Mesendoderm (in vitro differentiated cells): Measurements from ENCODE around the gene AKIRIN1.
A peak's percentile ranks its signal among the peaks of the same experiment; 100 is the strongest.
"Not testable (repeated sequence)": the region's sequence is repeated elsewhere in the genome, so short reads cannot be mapped to it uniquely, and the experiment has no call there.

Experiments used
- DNase-seq: peaks from one replicate; pipeline ENCODE4 v3.0.0; 2013
- H2AK5ac ChIP-seq: 2 replicates; pipeline ENCODE4 v1.6.1; 2013; ENCODE audit warnings: low read length, inconsistent platforms
- H2BK120ac ChIP-seq: 2 replicates; pipeline ENCODE4 v1.6.1; 2013; ENCODE audit warnings: low read depth, mild to moderate bottlenecking, low read length, moderate library complexity, mixed read lengths
- H2BK15ac ChIP-seq: replicated peaks from 2 replicates; pipeline ENCODE4 v1.6.1; 2013; ENCODE audit warnings: low read depth, mild to moderate bottlenecking, moderate library complexity
- H2BK5ac ChIP-seq: 2 replicates; pipeline ENCODE4 v1.6.1; 2013; ENCODE audit warnings: low read length, inconsistent platforms
- H3K18ac ChIP-seq: 2 replicates; pipeline ENCODE4 v1.6.1; 2013; ENCODE audit warnings: mild to moderate bottlenecking, low read length, mixed read lengths
- H3K23ac ChIP-seq: one replicate; pipeline ENCODE4 v1.6.1; 2013; ENCODE audit warnings: low read length
- H3K27ac ChIP-seq: 2 replicates; pipeline ENCODE4 v1.5.1; 2013; ENCODE audit warnings: low read depth, mild to moderate bottlenecking, inconsistent platforms, low read length, moderate library complexity
- H3K27me3 ChIP-seq: 2 replicates; pipeline ENCODE4 v1.6.1; 2013; ENCODE audit warnings: low read length, control low read depth, mild to moderate bottlenecking, inconsistent platforms; ENCODE audit not compliant: insufficient read depth, poor library complexity
- H3K36me3 ChIP-seq: 2 replicates; pipeline ENCODE4 v1.6.1; 2013; ENCODE audit warnings: low read length, inconsistent platforms; ENCODE audit not compliant: control insufficient read depth, insufficient read depth
- H3K4ac ChIP-seq: one replicate; pipeline ENCODE4 v1.6.1; 2013; ENCODE audit warnings: low read depth, mild to moderate bottlenecking, low read length, moderate library complexity
- H3K4me1 ChIP-seq: 2 replicates; pipeline ENCODE4 v1.6.1; 2013; ENCODE audit warnings: low read depth, low read length, inconsistent platforms; ENCODE audit not compliant: control insufficient read depth
- H3K4me2 ChIP-seq: 2 replicates; pipeline ENCODE4 v1.6.1; 2013; ENCODE audit warnings: low read length
- H3K4me3 ChIP-seq: 2 replicates; pipeline ENCODE4 v1.5.1; 2013; ENCODE audit warnings: mild to moderate bottlenecking, low read length
- H3K56ac ChIP-seq: one replicate; pipeline ENCODE4 v1.6.1; 2013; ENCODE audit warnings: low read length
- H3K79me1 ChIP-seq: 2 replicates; pipeline ENCODE4 v1.6.1; 2013; ENCODE audit warnings: low read length, inconsistent platforms
- H3K79me2 ChIP-seq: 2 replicates; pipeline ENCODE4 v1.6.1; 2013; ENCODE audit warnings: mild to moderate bottlenecking, low read length; ENCODE audit not compliant: control insufficient read depth, insufficient read depth
- H3K9ac ChIP-seq: 2 replicates; pipeline ENCODE4 v1.6.1; 2013; ENCODE audit warnings: low read length, inconsistent platforms
- H4K5ac ChIP-seq: one replicate; pipeline ENCODE4 v1.6.1; 2013; ENCODE audit warnings: low read length
- H4K8ac ChIP-seq: one replicate; pipeline ENCODE4 v1.6.1; 2013; ENCODE audit warnings: low read depth, mild to moderate bottlenecking, control low read depth, low read length, moderate library complexity
- WGBS: extraction: QIAGEN DNeasy Blood & Tissue Kit; methylation state at CpG from one replicate; pipeline ENCODE4 v1.1.7; 2013; ENCODE audit warnings: low lambda C conversion rate, missing lambda C conversion rate; ENCODE audit not compliant: insufficient coverage; ENCODE audit errors: extremely low coverage; 5-methylcytosine and 5-hydroxymethylcytosine counted together

The AKIRIN1 gene

GRCh38 chr1:39047374-39048229 lies 56.5 kb downstream of the AKIRIN1 start:
- no peak overlapping the region for H3K9ac ChIP-seq
- no peak overlapping the region for H4K5ac ChIP-seq
- H3K4me3 ChIP-seq, result no peak overlapping the region
- no peak overlapping the region for H2AK5ac ChIP-seq
- H3K27ac ChIP-seq, result peak overlapping the region; percentile 22
- no peak overlapping the region for H2BK5ac ChIP-seq
- H3K79me1 ChIP-seq, result no peaks in the 10 kb centered on the region
- H3K4me1 ChIP-seq, result no peaks in the 10 kb centered on the region
- no peak overlapping the region for H3K23ac ChIP-seq
- no CpG with 5 or more reads among the region's 12 CpGs for whole genome bisulfite sequencing
- no peaks in the 10 kb centered on the region for H3K27me3 ChIP-seq
- no peak overlapping the region for H3K4me2 ChIP-seq
- no peak overlapping the region for H2BK120ac ChIP-seq
- peak; percentile 86 for DNase-seq
- H3K36me3 ChIP-seq, result no peaks in the 10 kb centered on the region
- no peak overlapping the region for H3K4ac ChIP-seq
- H4K8ac ChIP-seq, result no peak overlapping the region
- no peak overlapping the region for H2BK15ac ChIP-seq
- H3K18ac ChIP-seq, result no peak overlapping the region
- H3K56ac ChIP-seq, result no peak overlapping the region
- no peaks in the 10 kb centered on the region for H3K79me2 ChIP-seq

GRCh38 chr1:39048745-39049370 lies 57.8 kb downstream of the AKIRIN1 start:
- H2BK15ac ChIP-seq, result no peak overlapping the region
- H3K79me2 ChIP-seq, result no peaks in the 10 kb centered on the region
- no peak overlapping the region for H3K18ac ChIP-seq
- no peak overlapping the region for H3K56ac ChIP-seq
- H3K27ac ChIP-seq, result no peak overlapping the region
- H3K36me3 ChIP-seq, result no peaks in the 10 kb centered on the region
- no peak overlapping the region for H4K5ac ChIP-seq
- no peak overlapping the region for H3K4me3 ChIP-seq
- H2BK120ac ChIP-seq, result no peak overlapping the region
- no peak overlapping the region for H4K8ac ChIP-seq
- no peak overlapping the region for H3K4me2 ChIP-seq
- no peak overlapping the region for H2BK5ac ChIP-seq
- no CpG with 5 or more reads among the region's 7 CpGs for WGBS
- H3K4me1 ChIP-seq, result no peaks in the 10 kb centered on the region
- no peak overlapping the region for H3K9ac ChIP-seq
- H3K27me3 ChIP-seq, result no peaks in the 10 kb centered on the region
- H2AK5ac ChIP-seq, result no peak overlapping the region
- no peak overlapping the region for H3K23ac ChIP-seq
- no peak overlapping the region for H3K4ac ChIP-seq
- DNase-seq, result no peak
- no peaks in the 10 kb centered on the region for H3K79me1 ChIP-seq

- no peak overlapping the region for H3K4me2 ChIP-seq
- no peak overlapping the region for H3K4me3 ChIP-seq
- H3K36me3 ChIP-seq, result no peaks in the 10 kb centered on the region
- no peak overlapping the region for H2AK5ac ChIP-seq
- no peak overlapping the region for H4K8ac ChIP-seq
- H4K5ac ChIP-seq, result no peak overlapping the region
- H3K23ac ChIP-seq, result no peak overlapping the region
- DNase-seq, result no peak
- H3K9ac ChIP-seq, result no peak overlapping the region
- H2BK15ac ChIP-seq, result no peak overlapping the region
- H2BK5ac ChIP-seq, result no peak overlapping the region
- no CpG with 5 or more reads among the region's 4 CpGs for WGBS
- H3K27ac ChIP-seq, result no peak overlapping the region
- no peak overlapping the region for H3K4ac ChIP-seq
- no peak overlapping the region for H3K18ac ChIP-seq
- H3K27me3 ChIP-seq, result no peaks in the 10 kb centered on the region
- no peaks in the 10 kb centered on the region for H3K79me1 ChIP-seq
- no peaks in the 10 kb centered on the region for H3K79me2 ChIP-seq
- no peaks in the 10 kb centered on the region for H3K4me1 ChIP-seq
- no peak overlapping the region for H3K56ac ChIP-seq
- no peak overlapping the region for H2BK120ac ChIP-seq
These were observed 58.9 kb downstream of the AKIRIN1 start for GRCh38 chr1:39050001-39050400.

GRCh38 chr1:39051193-39051850 lies 60.2 kb downstream of the AKIRIN1 start:
- H3K79me1 ChIP-seq, H3K4ac ChIP-seq, H2BK15ac ChIP-seq, H2BK120ac ChIP-seq, H3K27ac ChIP-seq, H3K36me3 ChIP-seq, H3K23ac ChIP-seq, H3K4me1 ChIP-seq, H3K18ac ChIP-seq, DNase-seq, H3K9ac ChIP-seq, H3K56ac ChIP-seq, H4K5ac ChIP-seq, H4K8ac ChIP-seq, H2AK5ac ChIP-seq, H3K27me3 ChIP-seq, H3K4me3 ChIP-seq, H3K4me2 ChIP-seq, H2BK5ac ChIP-seq, H3K79me2 ChIP-seq: not testable (repeated sequence)
- no CpG with 5 or more reads among the region's 11 CpGs for WGBS

GRCh38 chr1:39051956-39052355 lies 60.9 kb downstream of the AKIRIN1 start:
- Histone ChIP-seq H3K36me3 (no peaks in the 10 kb centered on the region), H3K4me2 (no peak overlapping the region), H3K79me1 (no peaks in the 10 kb centered on the region), H4K5ac (no peak overlapping the region), H2AK5ac (no peak overlapping the region), H3K56ac (no peak overlapping the region), H3K4ac (no peak overlapping the region), H3K23ac (no peak overlapping the region), H3K4me1 (no peaks in the 10 kb centered on the region), H4K8ac (no peak overlapping the region), H3K18ac (no peak overlapping the region), H3K9ac (no peak overlapping the region), H2BK120ac (no peak overlapping the region), H3K27me3 (no peaks in the 10 kb centered on the region), H3K79me2 (no peaks in the 10 kb centered on the region), H2BK15ac (no peak overlapping the region), H3K4me3 (no peak overlapping the region), H3K27ac (no peak overlapping the region), H2BK5ac (no peak overlapping the region)
- peak; percentile 69 for DNase-seq
- whole genome bisulfite sequencing, result no CpG with 5 or more reads among the region's 4 CpGs
